Measurements from ENCODE around the gene PJVK. TPM values are rescaled to one million over a fixed set of nuclear protein-coding genes. Genes with fewer than 3 reads are reported as not detected.

PJVK gene
- total and polyA plus RNA-seq, 9 of the 15 experiments (the other 6 are each of a cell fraction or from before 2014, with no cell fraction given), result 0.11 to 1.5 (median 0.73) TPM

DNA sequence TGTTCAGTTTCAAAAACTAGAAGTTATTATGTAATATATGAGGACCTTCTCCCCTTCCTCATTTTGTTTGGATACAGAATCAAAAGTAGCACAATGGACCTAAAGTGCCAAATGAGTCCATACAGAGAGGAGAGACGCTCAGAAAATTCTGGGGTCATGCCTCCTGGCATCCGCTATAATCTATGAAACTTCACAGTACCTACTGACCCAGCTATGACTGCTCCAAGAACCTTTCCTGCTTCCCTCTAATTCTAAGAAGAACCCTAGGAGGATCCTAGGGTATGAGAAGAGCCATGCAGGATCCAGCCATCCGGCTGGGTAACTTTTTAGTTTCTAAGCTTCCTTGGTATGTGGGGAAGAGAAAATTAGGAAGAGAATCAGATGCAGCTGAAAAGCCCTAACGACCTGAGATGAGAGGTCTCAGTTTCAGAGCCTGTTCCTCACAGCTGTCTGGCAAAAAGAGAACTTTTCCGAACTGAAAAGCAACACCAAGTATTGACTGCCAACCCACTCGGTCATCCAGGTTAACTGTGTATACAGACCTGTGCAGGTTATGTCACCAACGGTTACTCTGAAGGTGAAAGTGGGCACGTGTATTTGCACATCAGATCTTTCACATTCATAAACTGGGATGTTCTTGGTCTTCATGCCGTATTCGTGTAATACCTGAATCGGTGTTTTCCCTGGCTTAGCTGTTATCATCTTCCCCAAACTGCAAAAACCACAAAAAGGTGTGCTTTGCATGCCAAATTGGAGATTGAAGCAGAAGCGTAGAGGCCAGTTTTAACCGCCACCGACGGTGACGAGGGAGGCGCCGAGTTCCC, 1.3 kb upstream of the PJVK start (continued):
- TF ChIP-seq, protein P1, sequence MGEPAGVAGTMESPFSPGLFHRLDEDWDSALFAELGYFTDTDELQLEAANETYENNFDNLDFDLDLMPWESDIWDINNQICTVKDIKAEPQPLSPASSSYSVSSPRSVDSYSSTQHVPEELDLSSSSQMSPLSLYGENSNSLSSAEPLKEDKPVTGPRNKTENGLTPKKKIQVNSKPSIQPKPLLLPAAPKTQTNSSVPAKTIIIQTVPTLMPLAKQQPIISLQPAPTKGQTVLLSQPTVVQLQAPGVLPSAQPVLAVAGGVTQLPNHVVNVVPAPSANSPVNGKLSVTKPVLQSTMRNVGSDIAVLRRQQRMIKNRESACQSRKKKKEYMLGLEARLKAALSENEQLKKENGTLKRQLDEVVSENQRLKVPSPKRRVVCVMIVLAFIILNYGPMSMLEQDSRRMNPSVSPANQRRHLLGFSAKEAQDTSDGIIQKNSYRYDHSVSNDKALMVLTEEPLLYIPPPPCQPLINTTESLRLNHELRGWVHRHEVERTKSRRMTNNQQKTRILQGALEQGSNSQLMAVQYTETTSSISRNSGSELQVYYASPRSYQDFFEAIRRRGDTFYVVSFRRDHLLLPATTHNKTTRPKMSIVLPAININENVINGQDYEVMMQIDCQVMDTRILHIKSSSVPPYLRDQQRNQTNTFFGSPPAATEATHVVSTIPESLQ (CRISPR knock-in tag; IDR thresholded peaks at IDR 0.05), result 0 out of 2 replicates have a peak, but pooled peaks have one; percentile 33
- TF ChIP-seq HDGF (IDR thresholded peaks at IDR 0.05) (0 out of 2 replicates have a peak, but pooled peaks have one; percentile 63), ZSCAN32 (CRISPR knock-in tag; IDR thresholded peaks at IDR 0.05) (no peak), TOE1 (IDR thresholded peaks at IDR 0.05; ENCODE audit: borderline replicate concordance) (0 out of 2 replicates have a peak, but pooled peaks have one; percentile 7), TOE1 (CRISPR knock-in tag; IDR thresholded peaks at IDR 0.05; ENCODE audit: borderline replicate concordance, low read depth) (no peak), HDAC2 (IDR thresholded peaks at IDR 0.05) (0 out of 2 replicates have a peak, but pooled peaks have one; percentile 30), SMARCA5 (IDR thresholded peaks at IDR 0.05) (peak; percentile 48; the same call in 1 of the 2 replicates), ARID2 (IDR thresholded peaks at IDR 0.05) (0 out of 2 replicates have a peak, but pooled peaks have one; percentile 38), TRIM28 (IDR thresholded peaks at IDR 0.05) (no peak), DMBX1 (CRISPR knock-in tag; IDR thresholded peaks at IDR 0.05; ENCODE audit: borderline replicate concordance) (no peak), POLR3A (IDR thresholded peaks at IDR 0.05; ENCODE audit: borderline replicate concordance, extremely low read depth, insufficient read depth, insufficient read length) (no peak)
- TF ChIP-seq, protein P2, sequence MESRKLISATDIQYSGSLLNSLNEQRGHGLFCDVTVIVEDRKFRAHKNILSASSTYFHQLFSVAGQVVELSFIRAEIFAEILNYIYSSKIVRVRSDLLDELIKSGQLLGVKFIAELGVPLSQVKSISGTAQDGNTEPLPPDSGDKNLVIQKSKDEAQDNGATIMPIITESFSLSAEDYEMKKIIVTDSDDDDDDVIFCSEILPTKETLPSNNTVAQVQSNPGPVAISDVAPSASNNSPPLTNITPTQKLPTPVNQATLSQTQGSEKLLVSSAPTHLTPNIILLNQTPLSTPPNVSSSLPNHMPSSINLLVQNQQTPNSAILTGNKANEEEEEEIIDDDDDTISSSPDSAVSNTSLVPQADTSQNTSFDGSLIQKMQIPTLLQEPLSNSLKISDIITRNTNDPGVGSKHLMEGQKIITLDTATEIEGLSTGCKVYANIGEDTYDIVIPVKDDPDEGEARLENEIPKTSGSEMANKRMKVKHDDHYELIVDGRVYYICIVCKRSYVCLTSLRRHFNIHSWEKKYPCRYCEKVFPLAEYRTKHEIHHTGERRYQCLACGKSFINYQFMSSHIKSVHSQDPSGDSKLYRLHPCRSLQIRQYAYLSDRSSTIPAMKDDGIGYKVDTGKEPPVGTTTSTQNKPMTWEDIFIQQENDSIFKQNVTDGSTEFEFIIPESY (CRISPR knock-in tag; IDR thresholded peaks at IDR 0.05), result no peak
- TF ChIP-seq, protein P3, sequence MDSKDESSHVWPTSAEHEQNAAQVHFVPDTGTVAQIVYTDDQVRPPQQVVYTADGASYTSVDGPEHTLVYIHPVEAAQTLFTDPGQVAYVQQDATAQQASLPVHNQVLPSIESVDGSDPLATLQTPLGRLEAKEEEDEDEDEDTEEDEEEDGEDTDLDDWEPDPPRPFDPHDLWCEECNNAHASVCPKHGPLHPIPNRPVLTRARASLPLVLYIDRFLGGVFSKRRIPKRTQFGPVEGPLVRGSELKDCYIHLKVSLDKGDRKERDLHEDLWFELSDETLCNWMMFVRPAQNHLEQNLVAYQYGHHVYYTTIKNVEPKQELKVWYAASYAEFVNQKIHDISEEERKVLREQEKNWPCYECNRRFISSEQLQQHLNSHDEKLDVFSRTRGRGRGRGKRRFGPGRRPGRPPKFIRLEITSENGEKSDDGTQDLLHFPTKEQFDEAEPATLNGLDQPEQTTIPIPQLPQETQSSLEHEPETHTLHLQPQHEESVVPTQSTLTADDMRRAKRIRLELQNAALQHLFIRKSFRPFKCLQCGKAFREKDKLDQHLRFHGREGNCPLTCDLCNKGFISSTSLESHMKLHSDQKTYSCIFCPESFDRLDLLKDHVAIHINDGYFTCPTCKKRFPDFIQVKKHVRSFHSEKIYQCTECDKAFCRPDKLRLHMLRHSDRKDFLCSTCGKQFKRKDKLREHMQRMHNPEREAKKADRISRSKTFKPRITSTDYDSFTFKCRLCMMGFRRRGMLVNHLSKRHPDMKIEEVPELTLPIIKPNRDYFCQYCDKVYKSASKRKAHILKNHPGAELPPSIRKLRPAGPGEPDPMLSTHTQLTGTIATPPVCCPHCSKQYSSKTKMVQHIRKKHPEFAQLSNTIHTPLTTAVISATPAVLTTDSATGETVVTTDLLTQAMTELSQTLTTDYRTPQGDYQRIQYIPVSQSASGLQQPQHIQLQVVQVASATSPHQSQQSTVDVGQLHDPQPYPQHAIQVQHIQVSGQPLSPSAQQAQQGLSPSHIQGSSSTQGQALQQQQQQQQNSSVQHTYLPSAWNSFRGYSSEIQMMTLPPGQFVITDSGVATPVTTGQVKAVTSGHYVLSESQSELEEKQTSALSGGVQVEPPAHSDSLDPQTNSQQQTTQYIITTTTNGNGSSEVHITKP (IDR thresholded peaks at IDR 0.05; ENCODE audit: partially characterized antibody), result no peak
- TF ChIP-seq, protein P4, sequence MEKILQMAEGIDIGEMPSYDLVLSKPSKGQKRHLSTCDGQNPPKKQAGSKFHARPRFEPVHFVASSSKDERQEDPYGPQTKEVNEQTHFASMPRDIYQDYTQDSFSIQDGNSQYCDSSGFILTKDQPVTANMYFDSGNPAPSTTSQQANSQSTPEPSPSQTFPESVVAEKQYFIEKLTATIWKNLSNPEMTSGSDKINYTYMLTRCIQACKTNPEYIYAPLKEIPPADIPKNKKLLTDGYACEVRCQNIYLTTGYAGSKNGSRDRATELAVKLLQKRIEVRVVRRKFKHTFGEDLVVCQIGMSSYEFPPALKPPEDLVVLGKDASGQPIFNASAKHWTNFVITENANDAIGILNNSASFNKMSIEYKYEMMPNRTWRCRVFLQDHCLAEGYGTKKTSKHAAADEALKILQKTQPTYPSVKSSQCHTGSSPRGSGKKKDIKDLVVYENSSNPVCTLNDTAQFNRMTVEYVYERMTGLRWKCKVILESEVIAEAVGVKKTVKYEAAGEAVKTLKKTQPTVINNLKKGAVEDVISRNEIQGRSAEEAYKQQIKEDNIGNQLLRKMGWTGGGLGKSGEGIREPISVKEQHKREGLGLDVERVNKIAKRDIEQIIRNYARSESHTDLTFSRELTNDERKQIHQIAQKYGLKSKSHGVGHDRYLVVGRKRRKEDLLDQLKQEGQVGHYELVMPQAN (IDR thresholded peaks at IDR 0.05; ENCODE audit: borderline replicate concordance), result peak; percentile 73

Measured in K562 (cell line).